Skeletal muscle cell (primary cell): Measurements from ENCODE around the gene PPIG.
A peak's percentile ranks its signal among the peaks of the same experiment; 100 is the strongest.
"Not testable (repeated sequence)": the region's sequence is repeated elsewhere in the genome, so short reads cannot be mapped to it uniquely, and the experiment has no call there.

Experiments used
- DNase-seq: peaks from one replicate; pipeline ENCODE4 v3.0.0-alpha.2; 2010; ENCODE audit warnings: low read depth
- H3K4me3 ChIP-seq: 2 replicates; pipeline ENCODE4 v1.5.1; 2011; ENCODE audit warnings: low read depth, mild to moderate bottlenecking, control low read depth, low read length, moderate library complexity

PPIG gene

GRCh38 chr2:169583518-169583917 lies 633 bp upstream of the PPIG start:
- no peak for DNase-seq
- H3K4me3 ChIP-seq = no peak overlapping the region

DNA sequence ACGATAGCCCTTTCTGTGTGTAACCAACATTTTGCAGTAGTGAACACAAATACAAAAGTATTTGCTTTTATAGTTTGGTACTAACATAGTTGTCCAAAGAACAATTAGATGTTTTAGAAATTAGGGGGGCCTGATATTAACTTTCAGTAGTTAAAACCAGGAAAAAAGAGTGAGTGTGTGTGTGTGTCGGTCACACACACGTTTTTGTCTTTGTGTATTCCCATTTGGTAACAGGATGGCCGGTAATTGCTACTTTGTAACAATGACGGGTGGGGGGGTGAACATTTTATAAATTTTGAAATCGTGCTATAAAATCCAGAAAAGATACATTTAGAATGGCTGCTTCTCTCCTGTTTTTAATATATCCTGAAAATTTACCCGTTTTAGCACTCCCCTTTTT lies 1.5 kb downstream of the PPIG start:
- no peak for DNase-seq
- H3K4me3 ChIP-seq = peak overlapping the region; percentile 95

DNA sequence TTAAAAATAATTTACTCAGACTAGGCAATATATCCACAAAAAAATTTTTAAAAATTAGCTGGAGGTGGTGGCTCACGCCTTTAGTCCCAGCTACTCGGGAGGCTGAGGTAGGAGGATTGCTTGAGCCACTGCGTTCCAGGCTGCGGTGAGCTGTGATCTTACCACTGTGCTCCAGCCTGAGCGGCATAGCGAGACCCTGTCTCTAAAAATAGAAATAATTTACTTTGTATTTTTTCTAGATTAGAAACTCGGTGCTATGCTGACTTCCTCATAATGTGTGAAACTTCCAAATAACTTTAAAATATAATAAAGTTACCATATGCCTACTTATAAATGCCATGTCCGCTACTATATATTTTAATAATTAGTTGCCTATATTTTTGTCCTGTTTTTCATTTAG lies 6.7 kb downstream of the PPIG start:
- DNase-seq = no peak

GRCh38 chr2:169596546-169596945 lies 12.4 kb downstream of the PPIG start:
- H3K4me3 ChIP-seq, DNase-seq: not testable (repeated sequence)

More for the DNA sequence above, 6.7 kb downstream of the PPIG start:
- no peak overlapping the region for H3K4me3 ChIP-seq

DNA sequence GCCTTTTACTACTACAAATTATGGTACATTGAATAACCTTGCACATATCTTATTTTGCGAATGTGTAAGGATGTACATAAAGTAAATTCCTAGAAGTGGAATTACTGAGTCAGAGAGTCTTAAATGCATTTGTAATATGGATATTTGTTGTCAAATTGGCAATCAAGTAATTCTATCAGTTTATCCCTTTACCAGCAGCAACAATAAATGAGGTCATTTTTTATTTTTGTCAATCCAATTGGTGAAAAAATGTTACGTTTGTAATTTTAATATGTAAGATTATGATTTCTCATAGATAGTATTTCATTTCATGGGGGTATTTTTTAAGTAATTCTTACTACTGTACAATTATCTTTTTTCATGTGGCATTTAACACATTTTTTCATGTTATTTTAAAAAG lies 14.8 kb downstream of the PPIG start:
- no peak for DNase-seq
- H3K4me3 ChIP-seq = no peak overlapping the region

- H3K4me3 ChIP-seq = no peak overlapping the region
Observed at GRCh38 chr2:169599568-169599967, 15.4 kb downstream of the PPIG start.

DNA sequence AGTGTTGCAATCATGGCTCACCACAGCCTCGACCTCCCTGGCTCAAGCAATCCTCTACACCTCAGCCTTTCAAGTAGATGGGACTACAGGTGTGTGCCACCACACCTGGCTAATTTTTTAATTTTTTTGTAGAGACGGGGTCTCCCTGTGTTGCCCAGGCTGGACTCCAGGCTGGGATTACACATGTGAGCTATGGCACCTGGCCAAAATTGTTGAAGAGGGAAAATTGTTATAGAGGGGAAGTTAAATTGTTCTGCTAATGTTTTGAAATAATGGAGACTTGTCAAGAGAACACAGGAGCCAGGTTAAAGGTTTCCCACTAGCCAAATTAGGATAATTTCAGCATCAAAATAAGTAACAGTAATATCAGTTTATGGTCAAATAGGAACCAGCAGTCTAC lies 25.1 kb downstream of the PPIG start:
- no peak for DNase-seq
- H3K4me3 ChIP-seq = no peak overlapping the region

More at GRCh38 chr2:169599568-169599967, 15.4 kb downstream of the PPIG start:
- DNase-seq = no peak

DNA sequence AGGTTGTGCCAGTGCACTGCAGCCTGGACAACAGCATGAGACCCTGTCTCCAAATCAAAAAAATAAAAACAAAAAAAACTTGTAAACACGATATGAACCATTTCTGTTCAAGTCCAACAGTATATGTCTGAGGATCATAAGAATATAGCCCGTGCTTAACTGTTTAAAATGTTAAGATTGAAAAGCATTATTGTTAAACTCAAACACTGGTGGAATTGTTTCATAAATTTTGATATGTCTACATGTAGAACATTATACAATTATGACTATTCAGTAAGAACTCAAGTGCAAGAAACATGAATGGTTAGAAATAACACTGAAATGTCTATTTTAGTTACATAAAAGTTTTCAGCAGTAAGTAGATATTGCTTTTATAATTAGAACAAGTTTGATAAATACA lies 29.7 kb downstream of the PPIG start:
- no peak for DNase-seq
- no peak overlapping the region for H3K4me3 ChIP-seq

DNA sequence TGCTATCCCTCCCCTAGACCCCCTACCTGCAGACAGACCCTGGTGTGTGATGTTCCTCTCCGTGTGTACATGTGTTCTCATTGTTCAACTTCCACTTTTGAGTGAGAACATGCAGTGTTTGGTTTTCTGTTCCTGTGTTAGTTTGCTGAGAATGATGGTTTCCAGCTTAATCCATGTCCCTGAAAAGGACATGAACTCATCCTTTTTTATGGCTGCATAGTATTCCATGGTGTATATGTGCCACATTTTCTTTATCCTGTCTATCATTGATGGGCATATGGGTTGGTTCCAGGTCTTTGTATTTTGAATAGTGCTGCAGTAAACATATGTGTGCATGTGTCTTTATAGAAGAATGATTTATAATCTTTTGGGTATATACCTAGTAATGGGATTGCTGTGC lies 31.8 kb downstream of the PPIG start:
- H3K4me3 ChIP-seq, DNase-seq: not testable (repeated sequence)

- no peak overlapping the region for H3K4me3 ChIP-seq
- DNase-seq = no peak
Observed at GRCh38 chr2:169619946-169620345, 35.8 kb downstream of the PPIG start.

- no peak overlapping the region for H3K4me3 ChIP-seq
- DNase-seq = no peak
Observed at GRCh38 chr2:169620509-169620908, 36.4 kb downstream of the PPIG start.

GRCh38 chr2:169623235-169623634 lies 39.1 kb downstream of the PPIG start:
- no peak for DNase-seq

DNA sequence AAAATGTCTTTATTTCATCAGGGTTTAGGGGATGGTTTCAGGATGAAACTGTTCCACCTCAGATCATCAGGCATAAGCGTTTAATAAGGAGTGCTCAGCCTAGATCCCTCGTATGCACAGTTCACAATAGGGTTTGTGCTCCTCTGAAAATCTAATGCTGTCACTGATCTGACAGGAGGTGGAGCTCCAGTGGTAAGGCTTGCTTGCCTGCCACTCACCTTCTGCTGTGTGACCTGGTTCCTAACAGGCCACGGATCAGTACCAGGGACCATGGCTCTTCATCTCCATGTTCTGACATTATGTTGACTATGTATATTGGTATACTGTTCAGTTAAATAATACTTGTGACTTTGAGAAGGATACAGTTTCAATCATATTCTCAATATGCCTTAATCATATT lies 41.6 kb downstream of the PPIG start:
- H3K4me3 ChIP-seq = no peak overlapping the region

More at GRCh38 chr2:169623235-169623634, 39.1 kb downstream of the PPIG start:
- H3K4me3 ChIP-seq = no peak overlapping the region

DNA sequence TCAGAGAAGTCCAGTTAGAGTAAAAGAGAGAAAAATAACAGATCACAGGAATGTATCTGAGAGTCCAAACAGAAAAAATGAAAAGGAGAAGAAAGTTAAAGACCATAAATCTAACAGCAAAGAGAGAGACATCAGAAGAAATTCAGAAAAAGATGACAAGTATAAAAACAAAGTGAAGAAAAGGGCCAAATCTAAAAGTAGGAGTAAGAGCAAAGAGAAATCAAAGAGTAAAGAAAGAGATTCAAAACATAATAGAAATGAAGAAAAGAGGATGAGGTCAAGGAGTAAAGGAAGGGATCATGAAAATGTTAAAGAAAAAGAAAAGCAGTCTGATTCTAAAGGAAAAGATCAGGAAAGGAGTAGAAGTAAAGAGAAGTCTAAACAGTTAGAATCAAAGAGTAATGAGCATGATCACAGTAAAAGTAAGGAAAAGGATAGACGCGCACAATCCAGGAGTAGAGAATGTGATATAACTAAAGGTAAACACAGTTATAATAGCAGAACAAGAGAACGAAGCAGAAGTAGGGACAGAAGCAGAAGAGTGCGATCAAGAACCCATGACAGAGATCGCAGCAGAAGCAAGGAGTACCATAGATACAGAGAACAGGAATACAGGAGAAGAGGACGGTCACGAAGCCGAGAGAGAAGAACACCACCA lies 52.4 kb downstream of the PPIG start:
- no peak for DNase-seq
- H3K4me3 ChIP-seq = no peak overlapping the region

More for the DNA sequence above, 41.6 kb downstream of the PPIG start:
- DNase-seq = no peak

DNA sequence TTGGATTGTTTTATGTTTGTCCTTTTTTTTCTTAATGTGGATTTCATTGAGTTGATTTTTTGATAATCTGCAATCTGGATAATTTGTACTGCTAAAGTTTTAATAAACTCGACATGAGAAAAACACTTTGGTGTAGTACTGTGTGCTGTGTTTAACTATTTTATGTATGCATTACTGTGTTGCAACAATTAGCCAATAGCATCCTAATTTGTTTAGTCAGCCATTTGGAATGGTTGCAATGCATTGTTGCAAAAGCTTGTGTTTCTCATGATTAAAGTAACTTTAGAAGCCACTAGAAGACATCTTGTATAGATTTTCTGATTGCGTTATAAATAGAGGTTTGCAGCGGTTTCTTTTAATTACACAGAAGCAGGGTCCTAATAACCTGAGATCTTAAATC lies 53.5 kb downstream of the PPIG start:
- peak; percentile 51 for DNase-seq
- no peak overlapping the region for H3K4me3 ChIP-seq

GRCh38 chr2:169640104-169640503 lies 56.0 kb downstream of the PPIG start:
- no peak for DNase-seq

DNA sequence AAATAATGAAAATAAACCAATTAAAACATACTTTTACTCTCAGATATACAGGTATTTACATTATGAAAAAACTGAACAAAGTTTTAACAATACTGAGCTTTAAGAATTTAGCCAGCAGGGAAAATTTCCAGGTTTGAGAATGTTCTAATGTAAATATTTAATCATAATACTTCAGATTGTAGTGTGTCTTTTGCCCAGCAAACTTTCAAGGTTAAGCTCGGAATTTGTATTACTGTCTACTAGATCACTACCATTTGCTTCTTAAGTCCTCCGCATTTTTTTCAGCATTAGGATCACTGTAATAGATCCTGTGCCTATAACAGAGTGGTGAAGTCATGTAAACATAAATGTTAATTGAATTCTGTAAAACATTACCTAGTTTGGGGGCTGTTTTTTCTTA lies 57.3 kb downstream of the PPIG start:
- H3K4me3 ChIP-seq = no peak overlapping the region
- no peak for DNase-seq

More at GRCh38 chr2:169640104-169640503, 56.0 kb downstream of the PPIG start:
- no peak overlapping the region for H3K4me3 ChIP-seq

- no peak for DNase-seq
- H3K4me3 ChIP-seq = no peak overlapping the region
Observed at GRCh38 chr2:169644173-169644572, 60.0 kb downstream of the PPIG start.

GRCh38 chr2:169647496-169647895 lies 63.3 kb downstream of the PPIG start:
- no peak for DNase-seq
- H3K4me3 ChIP-seq = no peak overlapping the region

DNA sequence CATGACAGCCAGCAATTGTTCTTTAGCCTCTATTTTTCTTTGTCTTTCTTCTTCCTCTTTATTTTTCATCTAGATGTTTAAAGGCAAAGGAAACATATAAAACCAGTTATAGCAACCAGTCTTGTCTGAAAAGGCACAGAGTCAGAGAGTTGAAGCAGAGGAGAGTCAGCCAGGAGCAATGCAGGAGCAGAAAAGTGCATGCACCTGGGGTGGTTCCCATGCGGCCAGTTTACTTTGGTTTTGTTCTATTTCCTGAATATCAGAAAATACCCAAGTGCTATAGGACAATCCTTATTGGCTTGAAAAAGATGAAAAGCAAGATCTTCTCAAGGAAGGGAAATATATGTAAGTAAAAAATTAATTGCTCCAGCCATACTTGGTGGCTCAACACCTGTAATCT lies 65.1 kb downstream of the PPIG start:
- DNase-seq = no peak
- H3K4me3 ChIP-seq = no peak overlapping the region

GRCh38 chr2:169653636-169654035 lies 69.5 kb downstream of the PPIG start:
- H3K4me3 ChIP-seq = no peak overlapping the region
- DNase-seq = no peak

GRCh38 chr2:169656164-169656563 lies 72.0 kb downstream of the PPIG start:
- DNase-seq = no peak

More at GRCh38 chr2:169656164-169656563, 72.0 kb downstream of the PPIG start:
- no peak overlapping the region for H3K4me3 ChIP-seq
